Measurements from ENCODE around the gene ZNF629.

The ZNF629 gene

GRCh38 chr16:30750876-30751465 is 36.0 kb downstream of the ZNF629 start:
- POLR2A ChIA-PET: interaction anchor here (0.7 to 1.2 kb wide), 3 partner anchors 11 to 54 kb away, joined by 3 to 5 read pairs (median 3); partner anchors contain the start of genes CFAP119 and RNF40
- CTCF ChIA-PET: no interaction called here
- DNase-seq (ENCODE audit: extremely low spot score): no peak
- no peak for TF ChIP-seq SP1 (IDR thresholded peaks at IDR 0.05)
- no peak for TF ChIP-seq FOXA1 (IDR thresholded peaks at IDR 0.05)
- TF ChIP-seq HDGF (IDR thresholded peaks at IDR 0.05; ENCODE audit: borderline replicate concordance): no peak
- TF ChIP-seq ZNF384 (IDR thresholded peaks at IDR 0.05): no peak
- TF ChIP-seq ELF4 (IDR thresholded peaks at IDR 0.05): no peak

GRCh38 chr16:30750201-30750600 is 36.8 kb downstream of the ZNF629 start:
- POLR2A ChIA-PET: interaction anchor here (0.7 to 1.2 kb wide), 3 partner anchors 12 to 55 kb away, joined by 3 to 5 read pairs (median 3); partner anchors contain the start of genes CFAP119 and RNF40
- DNase-seq (ENCODE audit: extremely low spot score): no peak
- TF ChIP-seq ELF4 (IDR thresholded peaks at IDR 0.05): no peak
- no peak for TF ChIP-seq LEF1 (IDR thresholded peaks at IDR 0.05; ENCODE audit: borderline replicate concordance)
- TF ChIP-seq FOXM1 (IDR thresholded peaks at IDR 0.05; ENCODE audit: borderline replicate concordance): no peak
- no peak for TF ChIP-seq L3MBTL2 (conservative IDR thresholded peaks at IDR 0.05)
- TF ChIP-seq SP1 (IDR thresholded peaks at IDR 0.05): no peak
- TF ChIP-seq NFRKB (IDR thresholded peaks at IDR 0.05): no peak
- no peak for TF ChIP-seq FOXK2 (IDR thresholded peaks at IDR 0.05)
- CTCF ChIA-PET: no interaction called here

- no peak for TF ChIP-seq PKNOX1 (IDR thresholded peaks at IDR 0.05)
- CTCF ChIA-PET: interaction anchor here (0.6 to 1.0 kb wide), 2 partner anchors 65 to 674 kb away, joined by 3 to 4 read pairs; no protein-coding TSS in a partner anchor
- peak; percentile 73 for DNase-seq (ENCODE audit: extremely low spot score)
- POLR2A ChIA-PET: interaction anchor here (0.6 to 3.0 kb wide), 30 partner anchors 8 to 941 kb away, joined by 3 to 52 read pairs (median 8); partner anchors contain the start of genes ALDOA, CFAP119, FBRS and SRCAP
Measured at GRCh38 chr16:30748634-30749445, 38.2 kb downstream of the ZNF629 start.

GRCh38 chr16:30747799-30748633 is 39.0 kb downstream of the ZNF629 start, which contains the start of gene PHKG2:
Gene PHKG2, plus strand, starts transcription at chr16:30748425. Its CDS starts 396 bp downstream, at chr16:30748821.
- POLR2A ChIA-PET: interaction anchor here (0.6 to 3.0 kb wide), 33 partner anchors 9 to 940 kb away, joined by 3 to 52 read pairs (median 7); partner anchors contain the start of genes ALDOA, CFAP119, FBRS and SRCAP
- CTCF ChIA-PET: interaction anchor here (0.5 to 1.0 kb wide), 4 partner anchors 12 to 674 kb away, joined by 3 to 4 read pairs (median 4); no protein-coding TSS in a partner anchor
- TF ChIP-seq SP1 (IDR thresholded peaks at IDR 0.05) (no peak), SUZ12 (IDR thresholded peaks at IDR 0.05) (no peak), LEF1 (IDR thresholded peaks at IDR 0.05; ENCODE audit: borderline replicate concordance) (no peak), PKNOX1 (IDR thresholded peaks at IDR 0.05) (peak; percentile 80; the same call in 1 of the 2 replicates), ELF4 (IDR thresholded peaks at IDR 0.05) (peak; percentile 99), FOXM1 (IDR thresholded peaks at IDR 0.05; ENCODE audit: borderline replicate concordance) (no peak), L3MBTL2 (conservative IDR thresholded peaks at IDR 0.05) (peak; percentile 74), FOXA1 (IDR thresholded peaks at IDR 0.05) (no peak), FOXK2 (IDR thresholded peaks at IDR 0.05) (no peak), HDGF (IDR thresholded peaks at IDR 0.05; ENCODE audit: borderline replicate concordance) (peak; percentile 100), CTBP1 (IDR thresholded peaks at IDR 0.05; ENCODE audit: borderline replicate concordance) (no peak)
- peak; percentile 100 for DNase-seq (ENCODE audit: extremely low spot score)

- no peak for DNase-seq (ENCODE audit: extremely low spot score)
- CTCF ChIA-PET: interaction anchor here (0.5 to 1.0 kb wide), 3 partner anchors 11 to 66 kb away, joined by 3 to 4 read pairs (median 3); no protein-coding TSS in a partner anchor
- POLR2A ChIA-PET: interaction anchor here (0.6 to 3.0 kb wide), 27 partner anchors 9 to 682 kb away, joined by 3 to 52 read pairs (median 9); partner anchors contain the start of genes ALDOA, CFAP119, FBRS and SRCAP
- no peak for TF ChIP-seq PKNOX1 (IDR thresholded peaks at IDR 0.05)
Measured at GRCh38 chr16:30747331-30747730, 39.7 kb downstream of the ZNF629 start.

GRCh38 chr16:30746638-30747175 is 40.3 kb downstream of the ZNF629 start:
- CTCF ChIA-PET: no interaction called here
- TF ChIP-seq L3MBTL2 (conservative IDR thresholded peaks at IDR 0.05): no peak
- POLR2A ChIA-PET: interaction anchor here (1.0 to 3.0 kb wide), 15 partner anchors 9 to 128 kb away, joined by 3 to 52 read pairs (median 13); partner anchors contain the start of genes CFAP119, FBRS and ZNF629
- DNase-seq (ENCODE audit: extremely low spot score): no peak

All from HEK293T (cell line).